PC-3 (cell line): ENCODE results near the gene PARP11. TPM values are rescaled to one million over a fixed set of nuclear protein-coding genes. Genes with fewer than 3 reads are reported as not detected.

Experiments
- ATAC-seq: fragments of 200-7000 bp; cut with Tn5 transposase; 2 replicates; pipeline ENCODE4 v1.9.1; 2020; ENCODE audit warnings: mild to moderate bottlenecking, moderate library complexity
- BruUV-seq: library from RNA; stranded (reverse); fragments of 400-500 nt; replicated peaks from 2 replicates; lab custom pipeline; 2021; lab: Mats Ljungman, UMichigan
- CTCF ChIA-PET: fragments of 300-600 bp; sonication (Branson Sonifier 250); formaldehyde crosslinking; loops from one replicate; lab custom pipeline; 2022; ENCODE audit warnings: antibody characterized with exemption; lab: Charles Lee
- POLR2A ChIA-PET: fragments of 300-600 bp; sonication (Branson Sonifier 250); formaldehyde crosslinking; loops from one replicate; lab custom pipeline; 2022; ENCODE audit warnings: antibody characterized with exemption; ENCODE audit not compliant: unreplicated experiment; lab: Charles Lee
- DNase-seq: peaks from one replicate; pipeline ENCODE4 v3.0.0-alpha.2; 2015
- H2AFZ ChIP-seq: fragments of 300-600 bp; sonication (generic); 2 replicates; pipeline ENCODE4 v1.6.0; 2016; ENCODE audit warnings: antibody characterized with exemption, low read length
- H3F3A ChIP-seq: fragments of 300-600 bp; sonication (generic); one replicate; pipeline ENCODE4 v1.6.0; 2017; ENCODE audit warnings: antibody characterized with exemption, low read length, control low read depth, mild to moderate bottlenecking; ENCODE audit not compliant: unreplicated experiment
- H3K27ac ChIP-seq: fragments of 300-600 bp; sonication (generic); 2 replicates; pipeline ENCODE4 v1.5.1; 2016; ENCODE audit warnings: mild to moderate bottlenecking, low read length
- H3K27me3 ChIP-seq: fragments of 300-600 bp; sonication (generic); 2 replicates; pipeline ENCODE4 v1.6.1; 2016; ENCODE audit warnings: low read length, mixed read lengths
- H3K36me3 ChIP-seq: fragments of 300-600 bp; sonication (generic); 2 replicates; pipeline ENCODE4 v1.6.1; 2016; ENCODE audit warnings: low read depth, mixed run types, low read length, mixed read lengths
- H3K4me1 ChIP-seq: fragments of 300-600 bp; sonication (generic); 2 replicates; pipeline ENCODE4 v1.5.1; 2016; ENCODE audit warnings: low read length; ENCODE audit not compliant: insufficient read depth
- H3K4me2 ChIP-seq: fragments of 300-600 bp; sonication (generic); 2 replicates; pipeline ENCODE4 v1.6.0; 2016; ENCODE audit warnings: low read length
- H3K4me3 ChIP-seq: fragments of 300-600 bp; sonication (generic); 2 replicates; pipeline ENCODE4 v1.5.1; 2016; ENCODE audit warnings: mild to moderate bottlenecking, low read length, mixed read lengths
- H3K79me2 ChIP-seq: fragments of 300-600 bp; sonication (generic); 2 replicates; pipeline ENCODE4 v1.6.1; 2017; ENCODE audit warnings: low read length, mixed read lengths
- H3K9ac ChIP-seq: fragments of 300-600 bp; sonication (generic); 2 replicates; pipeline ENCODE4 v1.6.0; 2016; ENCODE audit warnings: mild to moderate bottlenecking, low read length
- H3K9me2 ChIP-seq: fragments of 300-600 bp; sonication (generic); replicated peaks from 2 replicates; pipeline ENCODE4 v1.6.1; 2016; ENCODE audit warnings: mixed run types, low read length, mixed read lengths
- H3K9me3 ChIP-seq: fragments of 300-600 bp; sonication (generic); 2 replicates; pipeline ENCODE4 v1.6.1; 2016; ENCODE audit warnings: low read length, mixed read lengths
- H4K20me1 ChIP-seq: fragments of 300-600 bp; sonication (generic); 2 replicates; pipeline ENCODE4 v1.6.1; 2016; ENCODE audit warnings: low read length, mixed read lengths
- EZH2 ChIP-seq: fragments of 300-600 bp; sonication (generic); IDR thresholded peaks from one replicate; pipeline ENCODE4 v1.6.1; 2017; ENCODE audit warnings: antibody characterized with exemption, mild to moderate bottlenecking, low read length; ENCODE audit not compliant: unreplicated experiment
- EZH2phosphoT487 ChIP-seq: fragments of 300-600 bp; sonication (generic); IDR thresholded peaks from 2 replicates; pipeline ENCODE4 v1.6.1; 2018; ENCODE audit warnings: mild to moderate bottlenecking, antibody characterized with exemption, low read length, borderline replicate concordance
- intact Hi-C: fragments of 100-400 bp; cut with micrococcal nuclease; formaldehyde crosslinking; loops from 2 replicates; pipeline ENCODE4 v1.9.0; 2023
- total RNA-seq: library from RNA; depleted of rRNA; stranded (reverse); fragments of >200 nt; gene quantifications from 2 replicates; pipeline ENCODE4 v1.2.3, GENCODE V29; 2014
- TF ChIP-seq, protein P1 (sequence below): fragments of 300-600 bp; sonication (generic); conservative IDR thresholded peaks from 2 replicates; pipeline ENCODE4 v1.5.1; 2017; ENCODE audit warnings: antibody characterized with exemption, low read depth, mild to moderate bottlenecking, low read length

PARP11 gene
- total RNA-seq, 1 experiment from 2014 or later = 2.2 TPM

DNA sequence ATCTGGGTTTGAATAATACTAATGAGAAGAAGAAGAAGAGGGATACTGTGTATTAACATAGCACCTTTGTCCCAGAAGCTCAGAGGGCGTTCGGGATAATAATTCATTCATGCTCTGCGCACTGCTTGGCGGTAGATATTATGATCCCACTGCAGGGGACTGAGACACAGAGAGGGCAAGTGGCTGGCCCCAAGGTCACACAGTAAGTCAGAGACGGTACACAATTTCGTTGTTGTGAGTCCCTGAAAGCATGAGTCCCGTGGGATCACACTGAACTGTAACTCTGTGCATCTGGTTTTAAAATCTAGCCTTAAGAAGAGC is 47.9 kb upstream of the PARP11 start:
- intact Hi-C loops = no loop called here
- H3K27ac ChIP-seq = no peak overlapping the region
- H3K27me3 ChIP-seq = peaks cover 68% of the 10 kb centered on the region
- H3K4me3 ChIP-seq = no peak overlapping the region
- no peaks in the 10 kb centered on the region for H3K4me1 ChIP-seq
- H3K36me3 ChIP-seq = no peaks in the 10 kb centered on the region
- H3K9me2 ChIP-seq = no peaks in the 10 kb centered on the region
- no peaks in the 10 kb centered on the region for H4K20me1 ChIP-seq
- H3F3A ChIP-seq = no peaks in the 10 kb centered on the region
- H2AFZ ChIP-seq = no peak overlapping the region
- TF ChIP-seq EZH2phosphoT487 (no peak), EZH2 (no peak)
- TF ChIP-seq, protein P1, sequence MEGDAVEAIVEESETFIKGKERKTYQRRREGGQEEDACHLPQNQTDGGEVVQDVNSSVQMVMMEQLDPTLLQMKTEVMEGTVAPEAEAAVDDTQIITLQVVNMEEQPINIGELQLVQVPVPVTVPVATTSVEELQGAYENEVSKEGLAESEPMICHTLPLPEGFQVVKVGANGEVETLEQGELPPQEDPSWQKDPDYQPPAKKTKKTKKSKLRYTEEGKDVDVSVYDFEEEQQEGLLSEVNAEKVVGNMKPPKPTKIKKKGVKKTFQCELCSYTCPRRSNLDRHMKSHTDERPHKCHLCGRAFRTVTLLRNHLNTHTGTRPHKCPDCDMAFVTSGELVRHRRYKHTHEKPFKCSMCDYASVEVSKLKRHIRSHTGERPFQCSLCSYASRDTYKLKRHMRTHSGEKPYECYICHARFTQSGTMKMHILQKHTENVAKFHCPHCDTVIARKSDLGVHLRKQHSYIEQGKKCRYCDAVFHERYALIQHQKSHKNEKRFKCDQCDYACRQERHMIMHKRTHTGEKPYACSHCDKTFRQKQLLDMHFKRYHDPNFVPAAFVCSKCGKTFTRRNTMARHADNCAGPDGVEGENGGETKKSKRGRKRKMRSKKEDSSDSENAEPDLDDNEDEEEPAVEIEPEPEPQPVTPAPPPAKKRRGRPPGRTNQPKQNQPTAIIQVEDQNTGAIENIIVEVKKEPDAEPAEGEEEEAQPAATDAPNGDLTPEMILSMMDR = no peak
- no peaks in the 10 kb centered on the region for H3K79me2 ChIP-seq
- no peak overlapping the region for H3K9ac ChIP-seq
- ChIA-PET CTCF (no interaction called here), POLR2A (no interaction called here)
- DNase-seq = no peak
- ATAC-seq = no peak
- no peak overlapping the region for H3K4me2 ChIP-seq
- no peaks in the 10 kb centered on the region for H3K9me3 ChIP-seq
- no TSS peak for BruUV-seq

DNA sequence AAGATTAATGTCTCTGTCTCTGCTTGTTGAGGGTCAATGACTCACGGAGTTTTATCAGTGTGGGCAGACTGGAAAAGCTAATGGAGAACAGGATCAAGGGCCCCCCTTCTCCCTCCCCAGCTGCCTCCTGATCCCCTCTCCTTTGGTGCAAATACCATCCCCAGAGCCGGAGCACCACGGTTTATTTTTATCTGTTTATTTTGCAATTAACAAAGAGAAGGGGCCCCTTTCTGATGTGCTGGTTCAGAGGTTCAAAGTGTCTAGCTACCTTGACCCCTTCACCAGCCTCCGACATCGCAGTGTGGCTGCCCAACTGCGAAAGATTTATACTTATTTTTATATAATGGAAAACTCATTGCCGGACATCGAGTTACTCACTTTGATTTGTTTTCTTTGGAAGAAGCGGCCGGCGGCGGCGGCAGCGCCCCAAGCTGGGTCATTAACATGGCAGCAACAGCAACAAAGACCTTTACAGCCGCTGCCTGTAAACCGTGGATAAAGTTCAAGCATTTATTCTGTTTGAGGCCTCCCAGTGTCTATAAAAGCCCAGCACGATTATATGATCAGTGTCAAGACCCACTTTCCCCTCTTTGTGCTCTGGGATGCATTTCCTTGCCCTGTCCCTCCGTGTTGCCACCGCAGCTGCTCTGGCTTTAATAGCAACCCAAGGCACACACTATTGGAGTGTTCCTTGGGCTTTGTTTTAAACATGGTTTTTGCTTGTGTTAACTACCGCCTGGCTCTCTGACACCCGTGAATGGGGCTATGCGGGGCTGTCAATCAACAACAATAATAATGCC is 47.4 kb upstream of the PARP11 start:
- Histone ChIP-seq H2AFZ (no peak overlapping the region), H3K4me2 (no peak overlapping the region), H3K9ac (no peak overlapping the region), H3K9me3 (no peaks in the 10 kb centered on the region), H3K4me3 (no peak overlapping the region), H3K36me3 (no peaks in the 10 kb centered on the region), H3K9me2 (no peaks in the 10 kb centered on the region), H3K79me2 (no peaks in the 10 kb centered on the region), H4K20me1 (no peaks in the 10 kb centered on the region), H3K27ac (no peak overlapping the region), H3K4me1 (no peaks in the 10 kb centered on the region), H3F3A (no peaks in the 10 kb centered on the region), H3K27me3 (peaks cover 68% of the 10 kb centered on the region)
- TF ChIP-seq EZH2phosphoT487 (no peak), EZH2 (no peak)
- TF ChIP-seq, protein P1 = no peak
- DNase-seq (no peak), ATAC-seq (no peak)
- CTCF ChIA-PET = no interaction called here
- intact Hi-C loops = no loop called here
- POLR2A ChIA-PET = no interaction called here
- BruUV-seq = no TSS peak

DNA sequence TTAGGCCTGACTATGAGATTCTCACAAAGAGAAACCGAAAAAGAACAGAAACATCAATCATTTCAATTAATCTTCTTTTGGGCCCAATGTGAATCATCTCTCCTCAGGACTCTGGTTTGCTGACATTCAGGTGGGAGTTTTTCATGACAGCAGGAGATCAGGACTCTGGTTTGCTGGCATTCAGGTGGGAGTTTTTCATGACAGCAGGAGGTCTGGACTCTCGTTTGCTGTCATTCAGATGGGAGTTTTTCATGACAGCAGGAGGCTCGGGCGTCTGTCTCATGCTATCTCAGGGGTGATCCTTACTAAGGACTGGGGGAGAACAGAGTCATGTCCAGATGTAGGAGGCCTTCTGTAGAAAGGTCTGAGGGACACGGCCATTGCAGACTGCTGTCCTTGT is 40.1 kb upstream of the PARP11 start:
- no TSS peak for BruUV-seq

More for the DNA sequence above, 40.1 kb upstream of the PARP11 start:
- H3K79me2 ChIP-seq = no peaks in the 10 kb centered on the region
- TF ChIP-seq EZH2 (no peak), EZH2phosphoT487 (no peak)
- TF ChIP-seq, protein P1 = no peak
- H3K27ac ChIP-seq = no peak overlapping the region
- no peak overlapping the region for H3K9ac ChIP-seq
- H3K27me3 ChIP-seq = peaks cover 37% of the 10 kb centered on the region
- no peak for DNase-seq
- no peaks in the 10 kb centered on the region for H3K9me3 ChIP-seq
- POLR2A ChIA-PET = no interaction called here
- no peak overlapping the region for H3K4me3 ChIP-seq
- no peaks in the 10 kb centered on the region for H3K36me3 ChIP-seq
- no peak for ATAC-seq
- intact Hi-C loops = no loop called here
- no peaks in the 10 kb centered on the region for H3K4me1 ChIP-seq
- no peaks in the 10 kb centered on the region for H3K9me2 ChIP-seq
- no peaks in the 10 kb centered on the region for H4K20me1 ChIP-seq
- H2AFZ ChIP-seq = no peak overlapping the region
- H3F3A ChIP-seq = no peaks in the 10 kb centered on the region
- H3K4me2 ChIP-seq = no peak overlapping the region
- CTCF ChIA-PET = no interaction called here
